ENCODE measurements around the gene THRB.

THRB gene

DNA sequence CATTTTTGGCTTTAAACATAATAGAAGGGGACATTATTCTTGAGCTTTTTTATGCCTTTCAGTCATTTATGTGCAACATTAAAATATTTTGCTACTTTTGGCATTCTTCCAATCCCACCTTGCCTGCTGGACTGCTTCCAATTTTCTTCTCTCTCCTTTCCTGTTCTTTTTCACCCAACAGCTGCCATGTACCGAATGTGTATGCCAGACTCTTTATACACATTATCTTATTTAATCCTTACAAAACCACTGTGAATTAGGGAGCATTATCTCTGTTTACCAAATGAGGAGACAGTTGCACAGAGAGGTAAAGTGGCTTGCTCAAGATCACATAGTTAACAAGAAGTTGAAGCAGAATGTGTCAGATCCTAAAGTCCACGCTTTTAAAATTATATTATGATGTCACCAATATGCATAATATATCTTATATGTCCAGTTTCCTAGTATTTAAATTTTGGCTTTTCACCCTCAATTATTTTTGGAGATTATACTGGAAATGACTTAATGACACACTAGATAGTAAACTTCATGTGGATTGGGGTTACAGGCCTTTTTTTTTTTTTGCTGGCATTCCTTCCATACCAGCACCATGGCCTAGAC is 231.5 kb downstream of the THRB start:
- DNase-seq (ENCODE audit: low read depth): no peak

DNA sequence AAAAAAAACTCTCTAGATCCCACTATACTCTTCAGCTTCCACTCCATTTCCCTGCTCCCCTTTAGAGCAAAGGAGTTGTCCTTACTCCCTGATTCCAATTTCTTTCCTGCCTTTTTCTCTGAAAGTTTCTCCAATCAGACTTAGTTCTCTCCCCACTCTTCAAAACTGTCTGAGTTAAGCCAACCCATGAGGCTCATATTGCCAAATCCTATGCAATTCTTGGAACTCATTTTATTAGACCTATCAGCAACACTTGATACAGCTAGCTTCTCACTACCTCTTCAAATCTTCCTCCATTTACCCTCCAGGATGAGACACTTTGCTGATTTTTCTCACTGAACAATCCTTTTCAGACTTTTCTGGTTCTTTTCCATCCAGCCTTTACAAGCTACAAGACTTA is 233.1 kb downstream of the THRB start:
- no peak for DNase-seq (ENCODE audit: low read depth)

DNA sequence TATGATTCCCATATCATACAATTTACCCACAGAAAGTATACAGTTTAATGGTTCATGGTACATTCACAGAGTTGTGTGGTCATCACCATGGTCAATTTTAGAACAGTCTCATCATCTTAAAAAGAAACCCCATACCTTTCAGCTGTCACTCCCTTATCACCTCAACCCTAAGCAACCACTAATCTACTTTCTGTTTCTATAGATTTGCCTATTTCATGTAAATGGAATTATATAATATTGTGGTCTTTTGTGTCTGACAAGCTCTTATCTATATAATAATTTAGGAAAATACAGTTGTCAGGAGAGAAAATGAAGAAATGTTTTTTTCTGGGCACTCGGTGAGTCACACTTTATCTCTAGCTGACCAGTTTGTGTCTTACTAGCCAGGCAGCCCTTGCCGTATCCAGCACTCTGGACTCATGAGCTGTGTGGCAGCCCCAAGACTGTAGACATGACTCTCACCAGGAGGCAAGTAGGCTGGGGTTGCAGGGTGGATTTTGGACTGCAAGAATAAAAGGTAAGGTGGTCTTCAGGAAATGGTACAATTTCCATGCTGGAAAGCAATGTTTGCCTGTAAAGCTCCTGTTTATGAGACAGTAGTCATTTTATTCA is 234.6 kb downstream of the THRB start:
- DNase-seq (ENCODE audit: low read depth): no peak

DNA sequence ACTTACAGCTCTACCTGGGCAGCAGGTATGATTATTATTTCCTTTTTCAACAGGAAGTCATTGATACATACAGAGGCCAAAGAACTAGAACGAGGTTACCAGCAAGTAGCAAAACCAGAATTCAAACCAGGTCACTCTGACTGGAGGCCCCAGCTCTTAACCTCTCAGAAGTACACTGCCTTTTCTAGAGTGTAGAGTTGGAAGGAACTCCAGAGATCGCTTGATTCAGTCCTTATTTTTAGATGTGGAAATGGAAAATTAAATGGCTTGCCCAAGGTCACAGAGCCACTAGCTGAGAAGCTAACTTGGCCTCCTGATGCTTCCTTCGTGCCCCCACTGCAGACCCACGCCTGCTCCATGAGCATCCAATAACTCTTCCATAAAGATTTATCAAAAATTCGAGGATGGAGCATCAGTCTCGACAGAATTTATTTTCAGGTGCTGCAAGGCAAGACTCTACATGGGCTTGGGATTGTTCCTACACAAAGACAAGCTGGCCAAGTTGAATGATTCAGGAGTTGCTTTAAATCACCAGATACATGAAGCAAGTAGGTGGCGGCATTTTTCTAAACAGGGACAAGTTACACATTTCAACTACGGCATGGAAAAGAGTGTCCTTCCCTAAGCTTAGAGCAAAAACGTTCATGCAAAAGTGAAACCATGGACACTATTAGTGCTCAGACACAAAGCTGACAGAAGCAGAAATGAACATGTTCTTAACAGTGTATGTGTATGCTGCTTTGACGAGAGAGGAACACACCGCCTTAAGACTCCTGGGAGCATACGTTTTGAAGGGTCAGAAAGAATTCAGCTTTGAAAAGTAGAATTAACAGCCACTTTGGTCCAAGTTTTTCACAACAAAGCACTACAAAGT is 235.7 kb downstream of the THRB start:
- DNase-seq (ENCODE audit: low read depth): no peak

DNA sequence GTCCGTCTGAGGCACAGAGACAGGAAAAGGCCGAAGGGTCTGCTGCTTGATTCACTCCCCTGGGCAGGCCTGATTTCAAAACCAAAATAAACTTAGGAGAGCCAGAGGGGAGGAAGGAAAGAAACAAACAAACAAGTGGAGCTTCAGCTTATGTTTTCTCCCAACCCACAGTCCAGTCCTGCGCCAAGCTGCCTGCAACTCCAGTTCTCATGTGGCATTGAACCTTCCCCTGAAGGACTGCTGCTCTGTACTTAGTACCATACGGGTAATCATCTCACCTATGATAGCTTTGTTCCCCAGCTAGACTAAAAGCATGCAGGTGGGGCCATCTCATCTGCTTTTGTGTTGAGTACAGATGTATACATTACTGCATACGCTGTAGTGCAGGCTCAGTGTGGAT is 236.4 kb downstream of the THRB start:
- no peak for DNase-seq (ENCODE audit: low read depth)

DNA sequence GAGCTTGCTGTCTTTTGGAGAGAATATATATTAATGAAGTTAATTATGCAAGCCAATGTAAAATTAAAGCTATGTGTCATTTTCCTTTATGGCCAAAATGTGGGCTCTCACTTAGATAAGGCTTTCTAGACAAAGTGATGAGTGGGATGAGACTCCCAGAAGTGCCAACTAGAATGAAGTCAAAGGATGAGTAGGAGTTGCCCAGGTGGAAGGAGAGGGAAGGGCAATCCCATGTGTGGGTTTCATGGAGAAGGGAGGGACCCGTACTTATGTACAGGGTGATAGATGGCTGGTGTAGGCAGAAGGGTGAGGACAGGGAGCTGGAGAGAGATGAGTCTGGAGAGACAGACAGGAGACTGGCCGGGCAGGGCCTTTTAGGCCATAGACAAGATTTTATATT is 239.2 kb downstream of the THRB start:
- no peak for DNase-seq (ENCODE audit: low read depth)

DNA sequence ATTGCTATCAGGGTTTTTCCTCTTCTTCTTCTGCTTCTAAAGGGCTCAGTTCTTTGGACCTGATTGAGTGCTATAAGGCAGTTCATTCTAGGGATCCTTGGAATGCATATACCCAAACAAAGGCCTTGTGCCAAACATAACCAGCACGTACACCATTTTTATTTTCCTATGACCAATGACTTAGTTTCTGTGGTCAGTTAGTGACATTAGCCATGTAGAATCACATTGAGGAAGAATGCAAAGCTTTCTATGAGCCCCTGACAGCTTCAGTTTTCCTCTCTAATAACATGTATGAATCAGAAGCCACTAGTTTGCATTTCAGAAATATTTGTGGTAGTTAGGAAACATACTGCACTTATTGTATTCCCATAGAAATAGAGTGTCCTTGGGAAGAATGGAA is 240.0 kb downstream of the THRB start:
- DNase-seq (ENCODE audit: low read depth): no peak

DNA sequence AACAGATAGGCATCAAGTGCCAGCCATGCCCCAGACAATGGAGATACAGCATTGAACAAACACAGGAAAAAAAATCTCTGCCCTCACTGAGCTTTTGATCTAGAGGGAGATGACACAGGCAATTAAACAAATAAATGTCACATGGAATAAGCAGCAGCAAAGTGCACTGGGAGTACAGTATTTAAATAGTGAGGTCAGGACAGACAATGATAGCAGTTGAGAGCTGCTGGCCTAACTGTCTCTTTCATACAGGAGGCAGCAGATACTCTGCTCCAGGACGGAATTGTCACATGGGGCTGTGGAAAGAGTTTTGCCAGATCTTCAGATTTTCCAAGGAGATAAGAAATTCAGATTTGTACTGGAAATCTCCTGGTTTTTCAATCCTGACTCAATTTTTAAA is 241.3 kb downstream of the THRB start:
- DNase-seq (ENCODE audit: low read depth): no peak

DNA sequence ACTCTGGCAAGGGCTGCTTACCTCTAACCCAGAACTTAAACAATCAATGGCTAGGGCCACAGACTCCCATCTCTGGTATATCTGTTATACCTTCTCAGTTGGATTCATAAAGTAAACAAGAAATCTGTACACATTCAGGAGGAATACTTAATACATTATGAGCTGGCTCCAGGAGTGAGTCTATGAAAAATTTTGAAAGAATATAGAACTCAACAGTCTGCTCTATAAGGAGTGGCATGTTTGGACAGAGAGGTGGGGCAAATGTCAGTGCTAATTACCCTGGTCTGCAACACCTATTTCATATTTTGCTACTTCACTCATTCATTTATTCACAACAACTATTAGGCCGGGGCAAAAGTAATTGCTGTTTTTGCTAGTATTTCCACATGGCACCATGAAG is 245.1 kb downstream of the THRB start:
- DNase-seq (ENCODE audit: low read depth): no peak

DNA sequence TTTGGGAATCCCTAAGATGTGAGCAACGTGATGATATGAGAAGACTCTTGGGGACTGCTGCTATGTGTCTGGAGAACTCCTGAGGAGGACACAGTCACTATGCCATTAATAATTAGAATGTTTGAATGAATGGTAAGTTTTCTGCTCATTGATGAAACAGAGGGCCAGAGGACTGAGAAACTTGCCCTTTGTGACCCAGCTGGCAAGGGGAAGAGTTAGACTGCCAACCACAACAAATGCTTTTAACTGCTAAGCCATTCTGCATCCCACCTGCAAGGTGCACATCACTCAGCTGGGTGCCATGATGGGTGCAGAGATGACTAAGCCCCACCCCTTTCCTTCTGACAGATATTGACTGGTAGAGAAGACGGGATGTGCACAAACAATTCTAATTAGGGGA is 249.6 kb downstream of the THRB start:
- DNase-seq (ENCODE audit: low read depth): no peak

DNA sequence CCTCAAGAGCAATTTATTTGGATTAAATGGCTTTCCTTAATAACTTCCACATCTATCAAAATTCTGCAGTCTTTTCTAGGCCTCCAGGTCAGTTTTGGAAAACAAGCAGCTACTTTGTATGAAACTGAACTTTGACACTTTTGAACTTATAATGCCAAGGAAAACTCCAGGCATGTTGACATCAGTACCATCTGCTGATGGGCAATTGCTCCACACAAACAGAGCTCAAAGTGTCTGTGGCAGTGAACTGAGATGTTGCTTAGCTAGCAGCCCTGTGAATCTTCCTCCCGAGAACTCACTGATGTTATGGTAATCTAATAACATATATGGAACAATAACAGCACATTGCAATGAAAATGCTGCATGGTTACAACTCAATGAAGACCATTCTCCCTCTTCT is 250.2 kb downstream of the THRB start:
- no peak for DNase-seq (ENCODE audit: low read depth)

DNA sequence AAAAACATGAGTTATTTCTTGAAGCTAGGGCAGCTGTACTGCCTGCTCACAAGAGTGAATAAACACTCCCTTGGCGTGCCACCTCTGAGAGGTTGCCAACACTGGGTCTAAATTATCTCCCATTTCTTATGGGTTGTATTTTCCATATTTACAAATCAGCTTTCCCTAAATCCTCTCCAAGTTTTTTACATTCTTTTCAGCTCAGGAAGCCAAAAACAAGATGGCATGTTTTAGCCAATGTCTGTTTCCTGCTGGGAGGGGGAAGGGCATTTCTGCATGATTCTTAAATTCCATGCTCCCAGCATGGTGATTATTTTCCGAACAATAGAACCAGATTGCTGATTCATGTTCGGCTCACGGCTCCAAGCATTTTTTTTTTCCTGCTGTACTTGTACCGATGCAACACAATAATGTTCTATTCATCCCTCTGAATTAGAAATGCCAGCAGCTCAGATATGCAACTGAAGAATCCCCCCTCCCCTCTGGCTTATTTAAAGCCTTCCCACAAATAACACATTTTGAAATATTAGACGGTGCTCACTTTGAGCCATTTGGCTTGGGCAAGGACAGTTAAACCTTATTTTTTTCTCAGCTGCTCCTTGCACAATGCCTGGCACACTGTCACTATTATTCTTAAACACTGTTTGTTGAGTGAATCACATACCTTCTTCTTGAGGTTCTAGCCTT is 252.5 kb downstream of the THRB start:
- no peak for DNase-seq (ENCODE audit: low read depth)

DNA sequence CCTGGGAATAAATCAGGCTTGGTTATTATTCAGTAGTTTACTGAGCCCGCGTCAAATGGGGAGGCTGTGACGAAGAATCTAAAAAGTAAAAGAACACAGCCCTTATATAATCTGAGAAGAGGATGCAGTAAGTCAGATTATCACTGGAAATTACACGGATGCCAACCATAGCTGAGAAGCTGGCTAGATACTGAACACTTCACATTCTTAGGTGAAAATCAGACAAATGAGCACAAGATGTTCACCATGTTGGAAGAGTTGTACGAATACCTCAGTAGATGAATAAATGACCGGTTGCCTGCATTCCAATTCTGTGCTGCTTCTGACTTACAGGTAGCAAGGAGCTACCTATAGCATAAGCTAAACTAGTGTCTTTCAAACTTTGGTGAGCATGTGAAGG is 254.3 kb downstream of the THRB start:
- DNase-seq (ENCODE audit: low read depth): no peak

DNA sequence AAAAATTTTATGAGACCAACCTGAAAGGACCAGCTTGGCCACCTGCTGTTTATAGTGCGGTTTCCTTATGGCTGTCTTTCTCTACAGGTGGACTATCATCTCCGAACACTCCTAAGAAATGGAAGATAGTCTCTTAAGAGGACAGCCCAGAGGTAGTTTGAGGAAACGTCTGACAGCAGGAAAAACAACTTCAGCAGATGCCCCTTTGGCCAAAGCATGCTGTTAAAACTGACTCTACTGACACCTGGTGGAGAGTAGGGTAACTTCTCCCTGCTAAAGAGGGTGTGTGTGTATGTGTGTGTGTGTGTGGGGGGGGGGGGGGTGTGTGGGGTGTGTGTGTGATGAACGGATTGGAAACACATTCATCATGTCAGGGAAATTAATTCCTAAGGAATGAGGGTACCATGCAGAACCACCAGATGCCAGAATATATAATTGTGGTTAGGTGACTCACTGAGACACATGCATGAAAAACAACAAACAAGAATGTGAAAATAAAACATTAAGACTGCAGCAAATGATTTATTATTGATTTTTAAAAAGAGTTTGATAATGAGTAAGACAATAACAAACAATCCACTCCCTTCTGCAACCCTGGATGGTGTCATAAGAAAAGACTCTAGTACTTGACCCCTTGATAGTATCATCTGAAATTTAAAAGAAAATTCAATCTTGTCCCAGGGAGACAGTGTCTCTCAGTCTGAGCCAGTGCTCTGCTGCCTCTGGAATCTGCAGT is 256.5 kb downstream of the THRB start:
- DNase-seq (ENCODE audit: low read depth): no peak

DNA sequence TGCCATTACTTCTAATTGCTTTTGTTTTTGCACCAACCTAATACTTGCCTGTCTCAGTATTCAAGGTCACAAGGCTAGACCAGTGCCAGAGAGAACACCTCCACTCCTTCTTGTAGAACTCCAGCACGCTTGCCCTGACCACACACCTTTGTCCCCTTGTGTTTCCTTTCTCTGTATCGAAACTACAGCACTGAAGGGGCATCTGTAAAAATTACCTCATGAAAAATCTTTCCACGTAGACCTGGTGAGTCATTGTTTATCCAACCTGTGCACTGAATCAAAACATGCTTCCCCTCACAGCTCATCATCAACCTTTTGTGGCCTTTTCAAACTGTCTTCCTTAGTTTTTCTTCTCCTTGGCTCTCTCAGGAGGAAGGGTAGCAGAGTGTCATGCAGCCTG is 259.5 kb downstream of the THRB start:
- no peak for DNase-seq (ENCODE audit: low read depth)

DNA sequence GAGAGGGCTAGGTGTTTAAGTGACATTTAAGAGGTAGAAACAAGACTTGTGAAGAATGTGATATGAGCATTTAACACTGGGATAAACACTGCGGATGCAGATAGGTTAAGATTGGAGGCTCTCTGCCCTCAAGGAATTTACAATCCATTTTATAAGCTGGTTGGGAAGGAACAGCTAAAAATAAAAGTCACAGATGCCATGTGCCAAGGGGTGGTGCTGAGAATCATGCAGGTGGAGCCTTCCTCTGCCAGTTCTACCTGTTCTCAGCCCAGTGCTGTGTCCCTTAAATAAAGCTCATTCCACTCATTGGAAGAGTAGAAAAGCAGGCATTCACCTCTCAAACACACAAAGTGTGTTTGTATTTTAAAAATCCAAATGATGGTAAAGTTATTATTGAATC is 261.9 kb downstream of the THRB start:
- DNase-seq (ENCODE audit: low read depth): no peak

DNA sequence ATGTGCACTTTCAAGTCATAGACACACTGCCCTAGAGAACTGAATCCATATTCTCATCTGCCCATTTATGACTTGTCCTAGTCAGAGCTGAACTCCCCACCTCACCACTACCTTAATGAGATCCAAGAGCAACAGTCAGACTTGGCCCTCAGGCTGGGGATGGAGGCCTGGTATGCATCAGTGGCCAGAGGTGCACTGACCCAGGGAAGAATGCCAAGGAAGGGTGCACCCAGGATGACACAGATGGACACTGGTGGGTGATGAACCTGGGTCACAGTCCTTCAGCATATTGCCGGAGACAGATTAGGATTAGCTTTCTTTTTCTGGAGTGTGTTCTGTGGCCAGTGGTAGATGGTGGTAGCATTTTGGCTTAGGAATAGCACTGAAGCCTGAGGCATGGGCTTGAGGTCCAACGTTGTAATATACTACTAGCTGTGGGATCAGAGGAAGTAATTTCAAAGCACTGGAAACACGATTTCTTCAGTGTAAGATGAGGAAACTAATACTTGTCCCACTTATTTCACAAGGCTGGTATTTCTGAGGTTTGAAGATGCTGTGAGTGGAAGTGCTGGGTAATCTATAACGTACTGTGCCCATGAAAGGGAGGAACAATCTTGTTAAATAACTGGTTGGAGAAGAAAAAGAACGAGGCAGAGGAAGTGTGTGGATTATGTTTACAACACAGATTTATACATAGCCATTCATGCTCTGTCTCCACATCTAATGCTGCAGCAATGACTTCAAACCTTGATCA is 265.0 kb downstream of the THRB start:
- DNase-seq (ENCODE audit: low read depth): no peak

DNA sequence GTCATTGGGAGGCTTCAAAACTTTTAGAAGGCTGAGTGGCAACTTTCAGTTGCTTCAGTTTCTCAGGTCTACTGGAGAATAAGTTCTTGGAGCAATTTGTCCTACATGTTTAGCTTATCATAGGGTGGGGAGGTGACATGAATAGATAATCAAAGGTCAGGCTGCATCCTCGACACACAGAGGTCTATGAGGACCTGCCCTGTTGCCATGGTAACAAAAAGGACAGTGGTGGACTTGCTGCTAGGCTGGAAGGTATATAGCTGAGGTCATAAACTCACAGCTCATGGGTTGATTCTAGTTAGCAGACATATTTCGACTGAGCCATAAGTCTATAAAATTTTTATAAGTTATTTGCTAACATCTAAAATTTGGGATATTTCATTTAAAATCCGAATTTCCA is 267.0 kb downstream of the THRB start:
- no peak for DNase-seq (ENCODE audit: low read depth)

DNA sequence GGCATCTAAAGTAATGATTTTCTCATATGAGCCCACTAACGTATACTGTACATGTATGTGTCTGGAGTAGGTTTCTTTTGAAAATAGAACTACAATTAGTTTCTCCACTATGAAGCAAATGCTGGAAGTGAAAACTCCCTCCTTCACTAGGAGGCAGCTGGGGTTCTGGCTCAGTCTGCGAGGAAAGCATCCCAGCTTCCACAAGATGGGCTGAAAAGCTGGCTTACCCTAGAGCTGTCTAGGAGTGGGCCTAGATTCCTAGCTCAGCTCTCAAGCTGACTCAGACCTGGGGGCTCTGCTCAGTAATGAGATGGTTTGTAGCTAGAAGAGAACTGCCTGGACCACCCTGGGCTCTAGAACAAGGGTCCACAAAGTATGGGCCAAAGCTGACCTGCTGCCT is 268.3 kb downstream of the THRB start:
- no peak for DNase-seq (ENCODE audit: low read depth)

DNA sequence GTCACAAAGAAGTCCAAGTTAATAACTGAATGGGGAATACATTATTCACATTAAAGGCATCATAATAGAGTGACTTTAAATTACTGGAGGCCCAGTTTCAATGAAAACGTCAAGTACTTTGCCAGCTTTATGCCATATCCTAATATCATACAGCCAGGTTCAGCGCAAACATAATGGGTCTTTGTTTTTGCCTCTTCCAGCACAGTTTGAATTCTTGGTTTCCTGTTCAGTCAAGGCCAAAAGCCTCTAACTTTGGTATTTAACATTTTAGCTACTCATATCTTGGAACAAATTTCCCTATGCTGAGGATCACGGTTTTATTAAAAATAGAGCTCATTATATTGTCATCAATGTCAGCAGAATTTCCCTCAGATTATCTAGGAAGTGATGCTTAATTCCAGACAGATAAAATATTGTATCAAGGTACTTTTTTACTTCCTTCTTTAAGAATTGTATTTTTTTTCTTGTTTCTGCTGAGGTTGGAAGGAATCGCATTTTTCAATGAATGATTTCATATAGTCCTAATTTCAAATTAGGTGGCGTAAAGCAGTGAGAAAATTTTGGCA is 269.2 kb downstream of the THRB start:
- DNase-seq (ENCODE audit: low read depth): no peak

Measured in activated gamma-delta T cell treated with anti-CD3 and anti-CD28 coated beads, Interleukin-2, amount 50 U/mL, for 16 hours (primary cell).